Measurements from ENCODE around the gene APLNR. TPM values are rescaled to one million over a fixed set of nuclear protein-coding genes. Genes with fewer than 3 reads are reported as not detected.

The APLNR gene
- total and polyA plus RNA-seq, 2 of the 8 experiments (the other 6 are each of a cell fraction or from before 2014, with no cell fraction given), result 0.80 TPM; not detected in 1

- Histone ChIP-seq H3K4me1 (replicated peaks in 1 of 4; ENCODE audit: control insufficient read depth in 3 of 4, insufficient read depth in 4 of 4, low read length in 3 of 4) (peaks cover 3 to 16% (median 11%) of the 10 kb centered on the region in 4 experiments; a peak in 5 of 7 replicates), H4K5ac (ENCODE audit: insufficient read length, low read depth, low read length) (no peak overlapping the region), H2BK120ac (replicated peaks; ENCODE audit: low read depth, low read length) (peak overlapping the region; percentile 47), H4K91ac (replicated peaks; ENCODE audit: insufficient read length, low read length) (peak overlapping the region; percentile 1), H3K4ac (replicated peaks; ENCODE audit: insufficient read length, low read depth, low read length) (no peak overlapping the region), H3K36me3 (ENCODE audit: control insufficient read depth in 2 of 4, insufficient read depth in 4 of 4, low read length in 3 of 4) (no peaks in the 10 kb centered on the region), H3K23ac (ENCODE audit: insufficient read length) (no peak overlapping the region), H2BK15ac (ENCODE audit: low read length) (no peak overlapping the region), H3K4me2 (ENCODE audit: insufficient read depth in 1 of 2, low read depth in 2 of 2, low read length in 2 of 2) (peak overlapping the region; percentile 38 to 44), H2AFZ (ENCODE audit: low read length) (no peak overlapping the region), H3K23me2 (ENCODE audit: low read depth, low read length) (no peaks in the 10 kb centered on the region; the same call in 1 of the 2 replicates), H4K20me1 (replicated peaks in 1 of 2; ENCODE audit: control insufficient read depth in 1 of 2, insufficient read depth in 2 of 2, low read length in 2 of 2) (no peaks in the 10 kb centered on the region), H2BK5ac (ENCODE audit: low read depth, low read length) (peak overlapping the region; percentile 72; the same call in 1 of the 2 replicates), H3K9ac (replicated peaks in 1 of 4; ENCODE audit: extremely low read depth in 1 of 4, low read depth in 3 of 4, low read length in 3 of 4) (no peak overlapping the region), H3K27me3 (replicated peaks in 1 of 4; ENCODE audit: control insufficient read depth in 3 of 4, extremely low read depth in 1 of 4, insufficient read depth in 3 of 4, low read length in 3 of 4) (no peaks in the 10 kb centered on the region), H3K4me3 (ENCODE audit: extremely low read depth in 1 of 4, insufficient read depth in 2 of 4, low read depth in 3 of 4, low read length in 4 of 4) (peak overlapping the region in 1 of 4 experiments; percentile 4; a peak in 1 of 8 replicates), H3K27ac (ENCODE audit: low read depth, low read length) (no peak overlapping the region), H4K8ac (ENCODE audit: extremely low read depth, insufficient read depth, low read length) (no peak overlapping the region), H2BK20ac (ENCODE audit: low read length) (peak overlapping the region; percentile 68), H3K79me1 (ENCODE audit: low read depth, low read length) (no peaks in the 10 kb centered on the region), H3K56ac (replicated peaks; ENCODE audit: insufficient read length, low read depth, low read length) (no peak overlapping the region), H3K18ac (ENCODE audit: extremely low read depth, low read length) (no peak overlapping the region; the same call in 1 of the 2 replicates), H2AK5ac (ENCODE audit: low read depth, low read length) (0 out of 2 replicates have a peak overlapping the region, but pooled peaks have one; percentile 61), H3K14ac (ENCODE audit: insufficient read length) (no peak overlapping the region), H3K9me3 (ENCODE audit: insufficient read depth in 2 of 2, low read depth in 1 of 2, low read length in 1 of 2) (no peaks in the 10 kb centered on the region), H3K79me2 (ENCODE audit: control insufficient read depth in 1 of 2, insufficient read depth in 2 of 2, low read length in 2 of 2) (no peaks in the 10 kb centered on the region), H2BK12ac (ENCODE audit: low read depth, low read length) (peak overlapping the region; percentile 7; the same call in 1 of the 2 replicates)
- POLR2A ChIA-PET (ENCODE audit: partially characterized antibody), result interaction anchor here (1.3 kb wide), 1 partner anchor 12 kb away, joined by 4 read pairs; no protein-coding TSS in a partner anchor
- FAIRE-seq (peak; percentile 24), DNase-seq (ENCODE audit: low read depth in 1 of 2, low spot score in 2 of 2) (no peak)
- TF ChIP-seq RAD21 (IDR thresholded peaks at IDR 0.05 in 1 of 2, conservative IDR thresholded peaks at IDR 0.05 in 1 of 2; ENCODE audit: low read depth in 2 of 2, low read length in 2 of 2), result peak in 1 of 2 experiments; percentile 12; a peak in 1 of 4 replicates
- TF ChIP-seq SIRT6 (IDR thresholded peaks at IDR 0.05; ENCODE audit: low read length), result no peak
- no peak for TF ChIP-seq KDM1A (IDR thresholded peaks at IDR 0.05; ENCODE audit: borderline replicate concordance, low read length)
- no peak for TF ChIP-seq HDAC6 (IDR thresholded peaks at IDR 0.05; ENCODE audit: low read depth, low read length)
- TF ChIP-seq SIN3A (conservative IDR thresholded peaks at IDR 0.05 in 1 of 2, IDR thresholded peaks at IDR 0.05 in 1 of 2; ENCODE audit: low read depth in 1 of 2, low read length in 2 of 2), result no peak
- TF ChIP-seq KDM5A (IDR thresholded peaks at IDR 0.05; ENCODE audit: low read length), result no peak
- CTCF ChIA-PET (ENCODE audit: partially characterized antibody), result interaction anchor here (1.0 to 4.5 kb wide), 7 partner anchors 10 to 75 kb away, joined by 3 to 38 read pairs (median 4); partner anchors contain the start of genes APLNR and LRRC55
- 74% methylated on average over 3 of the region's 3 CpGs; no CpG with 5 or more reads in 1 of the 2 experiments for WGBS, 2 experiments (ENCODE audit: extremely low coverage in 1 of 2, insufficient coverage in 1 of 2, insufficient read length in 1 of 2, insufficient replicate concordance in 2 of 2, low coverage in 1 of 2, low lambda C conversion rate in 2 of 2, missing lambda C conversion rate in 1 of 2)
These were observed 31.9 kb downstream of the APLNR start for GRCh38 chr11:57205041-57205641.
